SK-N-SH (cell line): ENCODE data around the gene WDR31. TPM values are rescaled to one million over a fixed set of nuclear protein-coding genes. Genes with fewer than 3 reads are reported as not detected.

Experiments used
- CTCF ChIA-PET: fragments of 300-600, 350-600 bp; formaldehyde crosslinking; extraction: SDS; loops from one replicate; lab custom pipeline; 2021; lab: Yijun Ruan, JAX
- POLR2A ChIA-PET: fragments of 350-600 bp; sonication (Branson Sonifier 250); formaldehyde crosslinking; extraction: SDS; loops from one replicate; lab custom pipeline; 2020; ENCODE audit warnings: antibody characterized with exemption, inconsistent platforms; lab: Yijun Ruan, JAX
- DNase-seq: peaks from one replicate; pipeline ENCODE4 v3.0.0; 2012
- H2AFZ ChIP-seq: fragments of 200-600 bp; sonication (generic); 2 replicates; pipeline ENCODE4 v1.8.1; 2016; ENCODE audit warnings: antibody characterized with exemption, mild to moderate bottlenecking, low read depth
- H3F3A ChIP-seq: fragments of 200-600 bp; sonication (generic); replicated peaks from 2 replicates; pipeline ENCODE3; 2016; ENCODE audit warnings: antibody characterized with exemption, mild to moderate bottlenecking; ENCODE audit not compliant: insufficient read depth
- H3K27ac ChIP-seq, 2 experiments: fragments of 200-500 bp in 1 of 2; fragments of 200-600 bp in 1 of 2; sonication (Bioruptor generic) in 1 of 2; sonication (generic), shearing (Covaris generic) in 1 of 2; 2 replicates each; pipeline versions ENCODE4 v1.5.1 to v1.6.1; 2014 to 2016; ENCODE audit warnings: low read depth in 2 of 2, inconsistent platforms in 1 of 2, low read length in 1 of 2, mild to moderate bottlenecking in 1 of 2, mixed read lengths in 1 of 2
- H3K27me3 ChIP-seq: fragments of 200-600 bp; sonication (generic), shearing (Covaris generic); 2 replicates; pipeline ENCODE4 v1.6.1; 2016; ENCODE audit warnings: mixed run types; ENCODE audit not compliant: insufficient read depth
- H3K36me3 ChIP-seq, 2 experiments: fragments of 200-500 bp in 1 of 2; fragments of 200-600 bp in 1 of 2; sonication (Bioruptor generic) in 1 of 2; sonication (generic) in 1 of 2; replicated peaks in 1 of 2; 2 replicates each; pipeline versions ENCODE3 to v1.5.1; 2014 to 2016; ENCODE audit warnings: low read length in 1 of 2, mild to moderate bottlenecking in 1 of 2; ENCODE audit not compliant: insufficient read depth in 2 of 2, control insufficient read depth in 1 of 2
- H3K4me1 ChIP-seq, 2 experiments: fragments of 200-500 bp in 1 of 2; fragments of 200-600 bp in 1 of 2; sonication (Bioruptor generic) in 1 of 2; sonication (generic), shearing (Covaris generic) in 1 of 2; 2 replicates each; pipeline versions ENCODE4 v1.5.1 to v1.6.1; 2014 to 2016; ENCODE audit warnings: low read depth in 1 of 2, low read length in 1 of 2, mixed run types in 1 of 2; ENCODE audit not compliant: insufficient read depth in 2 of 2, control insufficient read depth in 1 of 2
- H3K4me2 ChIP-seq: fragments of 200-600 bp; sonication (generic), shearing (Covaris generic); 2 replicates; pipeline ENCODE4 v1.6.1; 2017; ENCODE audit warnings: mixed run types
- H3K4me3 ChIP-seq, 2 experiments: fragments of 200-500 bp in 1 of 2; fragments of 200-600 bp in 1 of 2; sonication (Bioruptor generic) in 1 of 2; sonication (generic), shearing (Covaris generic) in 1 of 2; 2 replicates each; pipeline versions ENCODE4 v1.5.1 to v1.8.1; 2014 to 2016; ENCODE audit warnings: low read depth in 2 of 2, inconsistent platforms in 1 of 2, low read length in 1 of 2, mild to moderate bottlenecking in 1 of 2, mixed read lengths in 1 of 2, moderate library complexity in 1 of 2
- H3K79me2 ChIP-seq: fragments of 200-600 bp; sonication (generic); 2 replicates; pipeline ENCODE4 v1.8.1; 2017; ENCODE audit warnings: mild to moderate bottlenecking; ENCODE audit not compliant: insufficient read depth
- H3K9ac ChIP-seq: fragments of 200-600 bp; sonication (generic); 2 replicates; pipeline ENCODE4 v1.6.1; 2017; ENCODE audit warnings: mixed run types
- H3K9me2 ChIP-seq: fragments of 200-600 bp; sonication (generic); 2 replicates; pipeline ENCODE4 v1.6.1; 2017; ENCODE audit warnings: mixed run types
- H3K9me3 ChIP-seq: fragments of 200-600 bp; sonication (generic); 2 replicates; pipeline ENCODE4 v1.6.1; 2017; ENCODE audit warnings: mixed run types, mild to moderate bottlenecking, moderate library complexity
- H4K20me1 ChIP-seq: fragments of 200-600 bp; sonication (generic); 2 replicates; pipeline ENCODE4 v1.6.1; 2017; ENCODE audit warnings: mild to moderate bottlenecking, mixed run types; ENCODE audit not compliant: insufficient read depth
- CHD2 ChIP-seq: fragments of 150-350 bp; IDR thresholded peaks from 2 replicates; pipeline ENCODE4 v1.6.1; 2018; ENCODE audit warnings: low read length; ENCODE audit not compliant: partially characterized antibody
- EZH2phosphoT487 ChIP-seq: fragments of 200-600 bp; sonication (generic); IDR thresholded peaks from 2 replicates; pipeline ENCODE4 v1.6.1; 2017; ENCODE audit warnings: low read depth, mixed run types, mild to moderate bottlenecking, antibody characterized with exemption, moderate library complexity, borderline replicate concordance
- FOSL2 ChIP-seq: IDR thresholded peaks from 2 replicates; pipeline ENCODE4 v1.4.0; 2012; ENCODE audit warnings: low read depth, mild to moderate bottlenecking, moderate library complexity, borderline replicate concordance
- FOXJ3 ChIP-seq: sonication (generic); formaldehyde crosslinking; IDR thresholded peaks from 2 replicates; pipeline ENCODE4 v1.5.1; 2020; ENCODE audit warnings: mild to moderate bottlenecking, missing genetic modification reagents
- GABPA ChIP-seq: IDR thresholded peaks from 2 replicates; pipeline ENCODE4 v1.4.0; 2012; ENCODE audit warnings: low read depth, mild to moderate bottlenecking
- JUND ChIP-seq: IDR thresholded peaks from 2 replicates; pipeline ENCODE4 v1.4.0; 2012
- MXI1 ChIP-seq: IDR thresholded peaks from 2 replicates; pipeline ENCODE4 v1.6.1; 2012; ENCODE audit warnings: mild to moderate bottlenecking, low read depth, low read length, improper control_type of control experiment
- NFIC ChIP-seq: IDR thresholded peaks from 2 replicates; pipeline ENCODE4 v1.4.0; 2012; ENCODE audit warnings: borderline replicate concordance
- NRF1 ChIP-seq: IDR thresholded peaks from 2 replicates; pipeline ENCODE4 v1.6.1; 2012; ENCODE audit warnings: low read depth, mild to moderate bottlenecking, low read length
- PBX3 ChIP-seq: IDR thresholded peaks from 2 replicates; pipeline ENCODE4; 2012
- RAD21 ChIP-seq: IDR thresholded peaks from 2 replicates; pipeline ENCODE4 v1.6.1; 2012; ENCODE audit warnings: mild to moderate bottlenecking, low read length
- RXRA ChIP-seq: IDR thresholded peaks from 2 replicates; pipeline ENCODE4 v1.4.0; 2012; ENCODE audit warnings: low read depth, mild to moderate bottlenecking, borderline replicate concordance
- SMC3 ChIP-seq: IDR thresholded peaks from 2 replicates; pipeline ENCODE4 v1.6.1; 2012; ENCODE audit warnings: low read depth, low read length, improper control_type of control experiment
- TEAD4 ChIP-seq: IDR thresholded peaks from 2 replicates; pipeline ENCODE4 v1.4.0; 2012; ENCODE audit warnings: mild to moderate bottlenecking, borderline replicate concordance; ENCODE audit not compliant: insufficient read depth
- USF2 ChIP-seq: fragments of 150-350 bp; IDR thresholded peaks from 2 replicates; pipeline ENCODE4 v1.6.1; 2017; ENCODE audit warnings: antibody characterized with exemption, low read length, low read depth, borderline replicate concordance
- YY1 ChIP-seq: IDR thresholded peaks from 2 replicates; pipeline ENCODE4 v1.4.0; 2012; ENCODE audit warnings: low read depth, mild to moderate bottlenecking
- WGBS: methylation state at CpG from one replicate; pipeline ENCODE4 v1.1.6; 2017; ENCODE audit warnings: low lambda C conversion rate; 5-methylcytosine and 5-hydroxymethylcytosine counted together
- polyA plus RNA-seq, 3 experiments: library from polyadenylated mRNA; depleted of rRNA; stranded (reverse); fragments of >200 nt; gene quantifications; 2 replicates each; pipeline ENCODE4 v1.2.3, GENCODE V29; 2012
- TF ChIP-seq, protein P1 (sequence below): IDR thresholded peaks from 2 replicates; pipeline ENCODE4 v1.4.0; 2012; ENCODE audit warnings: low read depth, borderline replicate concordance
- TF ChIP-seq, protein P2 (sequence below): IDR thresholded peaks from 2 replicates; pipeline ENCODE4 v1.4.0; 2012; ENCODE audit warnings: low read depth, borderline replicate concordance
- TF ChIP-seq, protein P3 (sequence below): fragments of 150-350 bp; IDR thresholded peaks from 2 replicates; pipeline ENCODE4 v1.6.1; 2016; ENCODE audit warnings: mild to moderate bottlenecking, low read depth, low read length

Gene WDR31
- polyA plus RNA-seq, 1 of the 3 experiments (the other 2 are of a cell fraction): 0.74 TPM

DNA sequence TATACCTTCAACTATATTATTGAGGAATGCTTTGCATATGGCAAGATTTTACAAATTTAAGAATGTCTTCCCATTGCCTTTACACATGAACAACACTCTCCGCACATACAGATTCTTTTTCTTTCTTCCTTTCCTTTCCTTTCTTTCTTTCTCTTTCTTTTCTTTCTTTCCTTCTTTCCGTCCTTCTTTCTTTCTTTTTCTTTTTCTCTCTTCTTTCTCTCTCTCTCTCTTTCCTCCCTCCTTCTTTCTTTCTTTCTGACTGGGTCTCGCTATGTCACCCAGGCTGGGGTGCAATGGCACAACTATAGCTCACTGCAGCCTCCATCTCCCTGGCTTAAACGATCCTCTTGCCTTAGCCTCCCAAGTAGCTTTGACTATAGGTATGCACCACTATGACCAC is 13.8 kb downstream of the WDR31 start:
- H2AFZ ChIP-seq: no peak overlapping the region
- H3K4me1 ChIP-seq: no peaks in the 10 kb centered on the region
- H4K20me1 ChIP-seq: no peaks in the 10 kb centered on the region
- no peak overlapping the region for H3K9ac ChIP-seq
- no peak overlapping the region for H3K27ac ChIP-seq
- H3K9me2 ChIP-seq: no peaks in the 10 kb centered on the region
- no peaks in the 10 kb centered on the region; the same call in 1 of the 2 replicates for H3K27me3 ChIP-seq
- no peak for TF ChIP-seq NFIC
- no peak for TF ChIP-seq EZH2phosphoT487
- no peak for TF ChIP-seq FOXJ3
- no peak for TF ChIP-seq FOSL2
- TF ChIP-seq, protein P1, sequence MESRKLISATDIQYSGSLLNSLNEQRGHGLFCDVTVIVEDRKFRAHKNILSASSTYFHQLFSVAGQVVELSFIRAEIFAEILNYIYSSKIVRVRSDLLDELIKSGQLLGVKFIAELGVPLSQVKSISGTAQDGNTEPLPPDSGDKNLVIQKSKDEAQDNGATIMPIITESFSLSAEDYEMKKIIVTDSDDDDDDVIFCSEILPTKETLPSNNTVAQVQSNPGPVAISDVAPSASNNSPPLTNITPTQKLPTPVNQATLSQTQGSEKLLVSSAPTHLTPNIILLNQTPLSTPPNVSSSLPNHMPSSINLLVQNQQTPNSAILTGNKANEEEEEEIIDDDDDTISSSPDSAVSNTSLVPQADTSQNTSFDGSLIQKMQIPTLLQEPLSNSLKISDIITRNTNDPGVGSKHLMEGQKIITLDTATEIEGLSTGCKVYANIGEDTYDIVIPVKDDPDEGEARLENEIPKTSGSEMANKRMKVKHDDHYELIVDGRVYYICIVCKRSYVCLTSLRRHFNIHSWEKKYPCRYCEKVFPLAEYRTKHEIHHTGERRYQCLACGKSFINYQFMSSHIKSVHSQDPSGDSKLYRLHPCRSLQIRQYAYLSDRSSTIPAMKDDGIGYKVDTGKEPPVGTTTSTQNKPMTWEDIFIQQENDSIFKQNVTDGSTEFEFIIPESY: no peak
- no peak for TF ChIP-seq YY1
- no peak for TF ChIP-seq PBX3
- TF ChIP-seq MXI1: no peak
- TF ChIP-seq RAD21: no peak
- TF ChIP-seq, protein P2, sequence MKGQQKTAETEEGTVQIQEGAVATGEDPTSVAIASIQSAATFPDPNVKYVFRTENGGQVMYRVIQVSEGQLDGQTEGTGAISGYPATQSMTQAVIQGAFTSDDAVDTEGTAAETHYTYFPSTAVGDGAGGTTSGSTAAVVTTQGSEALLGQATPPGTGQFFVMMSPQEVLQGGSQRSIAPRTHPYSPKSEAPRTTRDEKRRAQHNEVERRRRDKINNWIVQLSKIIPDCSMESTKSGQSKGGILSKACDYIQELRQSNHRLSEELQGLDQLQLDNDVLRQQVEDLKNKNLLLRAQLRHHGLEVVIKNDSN: no peak
- TF ChIP-seq NRF1: no peak
- no peak for TF ChIP-seq SMC3
- TF ChIP-seq CHD2: no peak
- TF ChIP-seq TEAD4: no peak
- no peak for TF ChIP-seq RXRA
- no peak for TF ChIP-seq GABPA
- no peak for TF ChIP-seq JUND
- TF ChIP-seq, protein P3, sequence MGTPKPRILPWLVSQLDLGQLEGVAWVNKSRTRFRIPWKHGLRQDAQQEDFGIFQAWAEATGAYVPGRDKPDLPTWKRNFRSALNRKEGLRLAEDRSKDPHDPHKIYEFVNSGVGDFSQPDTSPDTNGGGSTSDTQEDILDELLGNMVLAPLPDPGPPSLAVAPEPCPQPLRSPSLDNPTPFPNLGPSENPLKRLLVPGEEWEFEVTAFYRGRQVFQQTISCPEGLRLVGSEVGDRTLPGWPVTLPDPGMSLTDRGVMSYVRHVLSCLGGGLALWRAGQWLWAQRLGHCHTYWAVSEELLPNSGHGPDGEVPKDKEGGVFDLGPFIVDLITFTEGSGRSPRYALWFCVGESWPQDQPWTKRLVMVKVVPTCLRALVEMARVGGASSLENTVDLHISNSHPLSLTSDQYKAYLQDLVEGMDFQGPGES: no peak
- TF ChIP-seq USF2: no peak
- DNase-seq: no peak
- 93% methylated on average over 4 of the region's 4 CpGs for WGBS
- no peaks in the 10 kb centered on the region for H3K36me3 ChIP-seq
- no peaks in the 10 kb centered on the region for H3K79me2 ChIP-seq
- ChIA-PET CTCF (interaction anchor here (1.1 kb wide), 1 partner anchor 84 kb away, joined by 3 read pairs; the partner anchor contains the start of genes C9orf43 and POLE3), POLR2A (no interaction called here)
- H3K9me3 ChIP-seq: no peaks in the 10 kb centered on the region
- no peak overlapping the region for H3K4me3 ChIP-seq
- no peaks in the 10 kb centered on the region for H3F3A ChIP-seq
- H3K4me2 ChIP-seq: no peak overlapping the region
